PC-3 (cell line): ENCODE data around the gene BMF.

Source experiments
- CTCF ChIP-seq: fragments of 300-600 bp; sonication (generic); conservative IDR thresholded peaks from 2 replicates; pipeline ENCODE4 v1.5.1; 2017; ENCODE audit warnings: antibody characterized with exemption, low read depth, mild to moderate bottlenecking, low read length
- EZH2 ChIP-seq: fragments of 300-600 bp; sonication (generic); IDR thresholded peaks from one replicate; pipeline ENCODE4 v1.6.1; 2017; ENCODE audit warnings: antibody characterized with exemption, mild to moderate bottlenecking, low read length; ENCODE audit not compliant: unreplicated experiment

DNA sequence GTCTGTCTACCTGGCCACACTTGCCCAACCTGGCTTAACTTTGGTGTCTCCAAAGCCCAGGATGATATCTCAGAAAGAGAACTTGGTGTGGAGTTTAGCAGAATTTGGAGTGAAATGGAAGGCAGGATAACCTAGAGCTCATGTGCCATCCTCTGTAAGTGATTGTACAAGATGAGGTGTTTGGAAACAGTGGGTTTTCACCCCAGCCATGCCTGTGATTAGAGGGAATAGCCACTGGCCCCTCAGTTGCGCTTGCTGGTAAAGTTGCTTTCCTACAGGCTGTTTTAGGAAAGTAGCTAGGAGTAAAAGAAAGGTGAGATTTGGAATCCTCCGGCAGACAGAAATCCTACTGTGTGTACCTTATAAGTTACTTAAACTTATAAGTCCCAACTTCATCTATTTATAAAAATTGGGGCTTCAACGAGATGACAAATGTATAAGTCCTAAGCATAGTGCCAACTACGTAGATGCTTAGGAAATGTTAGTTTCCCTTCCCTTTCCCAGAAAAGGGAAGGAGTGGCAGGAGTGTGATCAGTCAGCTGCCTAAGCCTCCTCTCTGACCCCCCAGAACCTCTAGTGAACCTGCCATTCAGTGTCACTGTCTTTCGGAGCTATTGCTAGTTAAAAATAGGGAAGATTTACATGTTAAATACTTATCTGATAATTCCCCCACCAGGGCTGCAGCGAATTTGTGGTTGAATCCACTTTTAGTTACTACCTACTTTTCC, 13.4 kb upstream of the BMF start:
- no peak for TF ChIP-seq CTCF
- TF ChIP-seq EZH2, result no peak
